Bronchial epithelial cell (primary cell): ENCODE results near the gene PADI1. TPM values are rescaled to one million over a fixed set of nuclear protein-coding genes. Genes with fewer than 3 reads are reported as not detected.

Experiments
- DNase-seq: peaks from one replicate; pipeline ENCODE4 v3.0.0-alpha.2; 2010; ENCODE audit warnings: low read depth
- FAIRE-seq: peaks from 2 replicates; lab custom pipeline; 2011; peaks lifted over from hg19 to GRCh38; lab: Jason Lieb, UNC
- H3K27me3 ChIP-seq: 2 replicates; pipeline ENCODE4 v1.5.1; 2011; ENCODE audit warnings: low read length; ENCODE audit not compliant: control insufficient read depth, insufficient read depth
- H3K36me3 ChIP-seq: 2 replicates; pipeline ENCODE4 v1.5.1; 2011; ENCODE audit warnings: low read length; ENCODE audit not compliant: control insufficient read depth, insufficient read depth
- H3K4me3 ChIP-seq: 2 replicates; pipeline ENCODE4 v1.5.1; 2011; ENCODE audit warnings: mild to moderate bottlenecking, low read depth, low read length, control low read depth
- total RNA-seq: library from RNA; depleted of rRNA; stranded (reverse); fragments of >200 nt; gene quantifications from 2 replicates; pipeline ENCODE4 v1.2.1, GENCODE V29; 2014
- TF ChIP-seq, protein P1 (sequence below): IDR thresholded peaks from 2 replicates; pipeline ENCODE4 v1.5.1; 2011; ENCODE audit warnings: mild to moderate bottlenecking, moderate library complexity, low read length, control low read depth, inconsistent platforms; ENCODE audit not compliant: insufficient read depth, severe bottlenecking

The PADI1 gene
- total RNA-seq, 1 donor from 2014 or later = 11.8 TPM

- Histone ChIP-seq H3K27me3 (no peaks in the 10 kb centered on the region), H3K4me3 (no peak overlapping the region), H3K36me3 (no peaks in the 10 kb centered on the region)
- TF ChIP-seq, protein P1, sequence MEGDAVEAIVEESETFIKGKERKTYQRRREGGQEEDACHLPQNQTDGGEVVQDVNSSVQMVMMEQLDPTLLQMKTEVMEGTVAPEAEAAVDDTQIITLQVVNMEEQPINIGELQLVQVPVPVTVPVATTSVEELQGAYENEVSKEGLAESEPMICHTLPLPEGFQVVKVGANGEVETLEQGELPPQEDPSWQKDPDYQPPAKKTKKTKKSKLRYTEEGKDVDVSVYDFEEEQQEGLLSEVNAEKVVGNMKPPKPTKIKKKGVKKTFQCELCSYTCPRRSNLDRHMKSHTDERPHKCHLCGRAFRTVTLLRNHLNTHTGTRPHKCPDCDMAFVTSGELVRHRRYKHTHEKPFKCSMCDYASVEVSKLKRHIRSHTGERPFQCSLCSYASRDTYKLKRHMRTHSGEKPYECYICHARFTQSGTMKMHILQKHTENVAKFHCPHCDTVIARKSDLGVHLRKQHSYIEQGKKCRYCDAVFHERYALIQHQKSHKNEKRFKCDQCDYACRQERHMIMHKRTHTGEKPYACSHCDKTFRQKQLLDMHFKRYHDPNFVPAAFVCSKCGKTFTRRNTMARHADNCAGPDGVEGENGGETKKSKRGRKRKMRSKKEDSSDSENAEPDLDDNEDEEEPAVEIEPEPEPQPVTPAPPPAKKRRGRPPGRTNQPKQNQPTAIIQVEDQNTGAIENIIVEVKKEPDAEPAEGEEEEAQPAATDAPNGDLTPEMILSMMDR = no peak
- DNase-seq = no peak
- peak; percentile 75 for FAIRE-seq
Measured at GRCh38 chr1:17290553-17290952, 85.6 kb downstream of the PADI1 start.

- H3K27me3 ChIP-seq = no peaks in the 10 kb centered on the region
- H3K4me3 ChIP-seq = no peak overlapping the region
- no peaks in the 10 kb centered on the region for H3K36me3 ChIP-seq
- FAIRE-seq (no peak), DNase-seq (peak; percentile 86)
- TF ChIP-seq, protein P1 = no peak
Measured at GRCh38 chr1:17292299-17293160, 87.6 kb downstream of the PADI1 start.

GRCh38 chr1:17293681-17294425 lies 88.9 kb downstream of the PADI1 start:
- H3K4me3 ChIP-seq = no peak overlapping the region
- TF ChIP-seq, protein P1 = no peak
- H3K36me3 ChIP-seq = no peaks in the 10 kb centered on the region
- no peaks in the 10 kb centered on the region for H3K27me3 ChIP-seq
- DNase-seq (no peak), FAIRE-seq (no peak)

- DNase-seq (no peak), FAIRE-seq (no peak)
- H3K36me3 ChIP-seq = no peaks in the 10 kb centered on the region
- no peaks in the 10 kb centered on the region for H3K27me3 ChIP-seq
- no peak overlapping the region for H3K4me3 ChIP-seq
- TF ChIP-seq, protein P1 = no peak
Measured at GRCh38 chr1:17295292-17295691, 90.4 kb downstream of the PADI1 start.

Other genes starting within 250 kb of the PADI1 start
- gene MFAP2, start 224.5 kb upstream of the PADI1 start, total RNA-seq = 7.9 and 23.3 TPM in 2 replicates
- 30.3 and 53.8 TPM in 2 replicates for gene ATP13A2, start 193.2 kb upstream of the PADI1 start, total RNA-seq
- 152 and 185 TPM in 2 replicates for gene SDHB, start 151.1 kb upstream of the PADI1 start, total RNA-seq
- gene PADI2, start 85.7 kb upstream of the PADI1 start, total RNA-seq = 1.0 and 1.3 TPM in 2 replicates
- 0.26 and 0.38 TPM in 2 replicates for gene PADI3, start 44.0 kb downstream of the PADI1 start, total RNA-seq
- gene PADI4, start 103.1 kb downstream of the PADI1 start, total RNA-seq = not detected in 2 replicates
- gene PADI6, start 167.1 kb downstream of the PADI1 start, total RNA-seq = not detected in 2 replicates
- 135 and 152 TPM in 2 replicates for gene RCC2, start 234.5 kb downstream of the PADI1 start, total RNA-seq